ENCODE measurements around the gene ZNF486.
"Not testable (repeated sequence)": the region's sequence is repeated elsewhere in the genome, so short reads cannot be mapped to it uniquely, and the experiment has no call there.

The ZNF486 gene

GRCh38 chr19:20162821-20163220 lies 4.2 kb upstream of the ZNF486 start:
- TF ChIP-seq, protein P1, sequence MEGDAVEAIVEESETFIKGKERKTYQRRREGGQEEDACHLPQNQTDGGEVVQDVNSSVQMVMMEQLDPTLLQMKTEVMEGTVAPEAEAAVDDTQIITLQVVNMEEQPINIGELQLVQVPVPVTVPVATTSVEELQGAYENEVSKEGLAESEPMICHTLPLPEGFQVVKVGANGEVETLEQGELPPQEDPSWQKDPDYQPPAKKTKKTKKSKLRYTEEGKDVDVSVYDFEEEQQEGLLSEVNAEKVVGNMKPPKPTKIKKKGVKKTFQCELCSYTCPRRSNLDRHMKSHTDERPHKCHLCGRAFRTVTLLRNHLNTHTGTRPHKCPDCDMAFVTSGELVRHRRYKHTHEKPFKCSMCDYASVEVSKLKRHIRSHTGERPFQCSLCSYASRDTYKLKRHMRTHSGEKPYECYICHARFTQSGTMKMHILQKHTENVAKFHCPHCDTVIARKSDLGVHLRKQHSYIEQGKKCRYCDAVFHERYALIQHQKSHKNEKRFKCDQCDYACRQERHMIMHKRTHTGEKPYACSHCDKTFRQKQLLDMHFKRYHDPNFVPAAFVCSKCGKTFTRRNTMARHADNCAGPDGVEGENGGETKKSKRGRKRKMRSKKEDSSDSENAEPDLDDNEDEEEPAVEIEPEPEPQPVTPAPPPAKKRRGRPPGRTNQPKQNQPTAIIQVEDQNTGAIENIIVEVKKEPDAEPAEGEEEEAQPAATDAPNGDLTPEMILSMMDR (IDR thresholded peaks at IDR 0.05; ENCODE audit: low read depth, low read length) = no peak
- no peak overlapping the region for H3K4me3 ChIP-seq (ENCODE audit: low read depth, low read length)

- TF ChIP-seq, protein P1 (IDR thresholded peaks at IDR 0.05; ENCODE audit: low read depth, low read length) = no peak
- H3K4me3 ChIP-seq (ENCODE audit: low read depth, low read length) = no peak overlapping the region
These were observed 2.6 kb upstream of the ZNF486 start for GRCh38 chr19:20164456-20164855.

DNA sequence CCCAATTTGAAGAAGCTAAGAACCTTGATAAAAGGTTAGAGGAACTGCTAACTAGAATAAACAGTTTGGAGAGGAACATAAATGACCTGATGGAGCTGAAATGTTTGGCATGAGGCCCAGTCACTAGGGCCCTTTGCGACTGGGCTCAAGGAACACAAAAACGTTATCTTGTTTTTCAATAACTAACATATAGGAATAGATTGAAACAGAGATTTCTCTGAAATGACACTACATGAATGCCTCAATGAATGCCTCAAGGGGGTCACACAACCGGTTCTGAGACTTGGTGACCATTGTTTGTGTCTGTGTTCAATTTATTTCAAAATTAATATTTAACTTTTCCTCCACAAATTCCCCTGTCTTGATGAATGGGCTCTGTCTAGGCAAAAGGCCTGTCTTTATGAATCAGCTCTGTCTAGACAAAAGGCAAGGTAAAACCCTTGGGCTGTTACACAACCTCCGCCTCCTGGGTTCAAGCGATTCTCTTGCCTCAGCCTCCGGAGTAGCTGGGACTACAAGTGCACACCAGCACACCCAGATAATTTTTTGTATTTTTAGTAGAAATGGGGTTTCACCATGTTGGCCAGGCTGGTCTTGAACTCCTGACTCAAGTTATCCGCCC lies 932 bp upstream of the ZNF486 start:
- TF ChIP-seq, protein P1 (IDR thresholded peaks at IDR 0.05; ENCODE audit: low read depth, low read length) = no peak
- H3K4me3 ChIP-seq (ENCODE audit: low read depth, low read length) = no peak overlapping the region

- TF ChIP-seq, protein P1 (IDR thresholded peaks at IDR 0.05; ENCODE audit: low read depth, low read length) = no peak
- H3K4me3 ChIP-seq (ENCODE audit: low read depth, low read length) = peak overlapping the region; percentile 87
These were observed 673 bp downstream of the ZNF486 start for GRCh38 chr19:20167651-20168122.

DNA sequence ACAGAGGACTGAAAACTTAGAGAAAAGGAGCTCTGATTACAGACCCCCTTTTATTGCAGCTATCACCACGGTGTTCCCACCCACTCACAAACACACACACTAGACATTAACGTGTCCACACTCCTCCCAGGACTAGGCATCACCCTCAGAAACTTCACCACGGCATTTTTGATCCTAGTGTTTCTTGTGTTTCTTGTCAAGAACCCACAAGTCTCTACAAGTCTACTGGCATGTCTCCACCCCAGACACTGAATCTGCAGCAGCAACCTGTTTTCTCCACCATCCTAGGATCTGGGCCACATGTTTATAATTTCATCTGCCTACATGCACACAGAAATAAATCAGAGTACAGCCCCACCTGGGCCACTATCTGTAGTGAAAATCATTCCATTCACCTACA lies 4.3 kb downstream of the ZNF486 start:
- H3K4me3 ChIP-seq (ENCODE audit: low read depth, low read length) = no peak overlapping the region
- TF ChIP-seq, protein P1 (IDR thresholded peaks at IDR 0.05; ENCODE audit: low read depth, low read length) = no peak

DNA sequence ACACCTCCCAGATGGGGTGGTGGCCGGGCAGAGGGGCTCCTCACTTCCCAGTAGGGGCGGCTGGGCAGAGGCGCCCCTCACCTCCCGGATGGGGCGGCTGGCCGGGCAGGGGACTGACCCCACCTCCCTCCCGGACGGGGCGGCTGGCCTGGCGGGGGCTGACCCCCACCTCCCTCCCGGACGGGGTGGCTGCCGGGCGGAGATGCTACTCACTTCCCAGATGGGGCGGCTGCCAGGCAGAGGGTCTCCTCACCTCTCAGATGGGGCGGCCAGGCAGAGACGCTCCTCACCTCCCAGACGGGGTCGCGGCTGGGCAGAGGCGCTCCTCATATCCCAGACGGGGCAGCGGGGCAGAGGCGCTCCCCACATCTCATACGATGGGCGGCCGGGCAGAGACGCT lies 8.8 kb downstream of the ZNF486 start:
- H3K4me3 ChIP-seq (ENCODE audit: low read depth, low read length) = not testable (repeated sequence)

DNA sequence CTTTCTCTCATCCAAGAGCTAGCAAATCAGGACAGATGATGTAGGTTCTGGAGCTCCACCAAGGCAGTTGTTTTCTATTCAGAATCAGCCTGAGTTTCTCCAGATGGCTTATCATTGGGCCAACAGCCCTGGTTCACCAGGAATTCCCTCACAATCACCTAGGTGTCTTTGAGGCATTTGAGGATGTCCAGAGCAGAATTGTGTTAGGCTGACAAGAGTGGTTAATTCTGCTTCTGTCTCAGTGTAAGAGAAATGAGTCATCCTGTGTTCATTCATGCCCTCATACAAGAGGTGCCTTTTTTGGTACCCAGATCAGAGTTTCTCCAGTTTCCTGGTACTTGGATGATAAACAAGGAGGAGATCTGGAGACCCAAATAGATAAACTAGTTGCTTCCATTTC lies 12.9 kb downstream of the ZNF486 start:
- H3K4me3 ChIP-seq (ENCODE audit: low read depth, low read length) = not testable (repeated sequence)

DNA sequence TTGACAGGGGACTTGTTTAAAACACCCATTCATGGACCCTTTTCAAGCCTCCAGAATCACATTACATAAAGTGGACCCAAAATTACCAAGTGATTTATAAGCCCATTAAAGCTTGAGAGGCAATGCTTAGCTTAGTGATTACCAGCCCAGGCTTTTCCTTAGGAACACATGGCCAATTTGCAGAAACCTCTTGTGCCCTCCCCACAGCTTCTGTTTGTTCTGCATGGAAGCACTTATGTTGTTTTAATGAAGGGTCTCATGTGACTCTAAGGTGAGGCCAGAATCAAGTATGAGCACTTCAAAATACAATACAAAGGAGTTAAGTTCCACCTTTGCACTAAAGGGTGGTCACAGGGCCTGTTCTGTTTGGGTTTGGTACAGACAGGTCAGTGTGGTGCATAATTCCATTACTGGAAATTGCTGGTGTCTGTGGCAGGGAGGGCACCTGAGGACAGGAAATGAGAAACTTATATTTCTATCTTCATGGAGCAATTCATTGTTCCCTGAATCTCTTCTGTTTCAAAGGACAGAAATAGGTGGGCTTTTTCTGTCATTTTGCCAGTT lies 15.3 kb downstream of the ZNF486 start:
- no peak overlapping the region for H3K4me3 ChIP-seq (ENCODE audit: low read depth, low read length)
- TF ChIP-seq, protein P1 (IDR thresholded peaks at IDR 0.05; ENCODE audit: low read depth, low read length) = no peak

Measured in WI38 (cell line).